COLO829 (cell line): Measurements from ENCODE around the gene PDGFC.

ENCODE experiments used
- DNase-seq: peaks from one replicate; pipeline ENCODE4 v3.0.0; 2012; ENCODE audit warnings: low spot score

PDGFC gene

GRCh38 chr4:156746111-156746510, 225.5 kb downstream of the PDGFC start:
- DNase-seq: no peak

- DNase-seq: no peak
Measured at GRCh38 chr4:156738766-156739165, 232.8 kb downstream of the PDGFC start.

- no peak for DNase-seq
Measured at GRCh38 chr4:156734965-156735895, 236.4 kb downstream of the PDGFC start.

- DNase-seq: no peak
Measured at GRCh38 chr4:156733582-156733981, 238.0 kb downstream of the PDGFC start.

GRCh38 chr4:156732634-156733033, 239.0 kb downstream of the PDGFC start:
- DNase-seq: no peak

- no peak for DNase-seq
Measured at GRCh38 chr4:156729416-156729815, 242.2 kb downstream of the PDGFC start.

- no peak for DNase-seq
Measured at GRCh38 chr4:156725257-156725656, 246.3 kb downstream of the PDGFC start.

GRCh38 chr4:156723951-156724668, 247.5 kb downstream of the PDGFC start:
- DNase-seq: no peak

GRCh38 chr4:156718226-156718625, 253.4 kb downstream of the PDGFC start:
- no peak for DNase-seq

- no peak for DNase-seq
Measured at GRCh38 chr4:156711193-156711590, 260.4 kb downstream of the PDGFC start.
